DND-41 (cell line): ENCODE data around the gene IP6K3.

ENCODE experiments used
- ATAC-seq: fragments of 200-7000 bp; cut with Tn5 transposase; 3 replicates; pipeline ENCODE4 v1.9.1; 2021; ENCODE audit warnings: low read depth; ENCODE audit not compliant: insufficient read depth
- DNase-seq: peaks from one replicate; pipeline ENCODE4 v3.0.0-alpha.2; 2020
- H2AFZ ChIP-seq: 2 replicates; pipeline ENCODE4 v1.6.0; 2012; ENCODE audit warnings: low read depth, low read length
- H3K27ac ChIP-seq: 2 replicates; pipeline ENCODE4 v1.5.1; 2012; ENCODE audit warnings: low read length, inconsistent platforms
- H3K27me3 ChIP-seq: fragments of 200-600 bp; sonication (generic); 2 replicates; pipeline ENCODE4 v1.6.0; 2012; ENCODE audit warnings: low read length, mild to moderate bottlenecking, inconsistent platforms; ENCODE audit not compliant: insufficient read depth, poor library complexity
- H3K36me3 ChIP-seq: 2 replicates; pipeline ENCODE4 v1.5.1; 2012; ENCODE audit warnings: low read length, inconsistent platforms; ENCODE audit not compliant: insufficient read depth
- H3K4me1 ChIP-seq: 2 replicates; pipeline ENCODE4 v1.5.1; 2012; ENCODE audit warnings: mild to moderate bottlenecking, low read length; ENCODE audit not compliant: insufficient read depth
- H3K4me2 ChIP-seq: 2 replicates; pipeline ENCODE4 v1.6.0; 2012; ENCODE audit warnings: mild to moderate bottlenecking, moderate library complexity, low read length, inconsistent platforms; ENCODE audit not compliant: insufficient read depth
- H3K4me3 ChIP-seq, 2 experiments: fragments of 200-600 bp in 1 of 2; shearing (Covaris generic) in 1 of 2; 2 replicates each; pipeline ENCODE4 v1.5.1; 2012 to 2016; ENCODE audit warnings: inconsistent platforms in 2 of 2, low read length in 2 of 2, mild to moderate bottlenecking in 2 of 2, low read depth in 1 of 2, moderate library complexity in 1 of 2
- H3K79me2 ChIP-seq: 2 replicates; pipeline ENCODE4 v1.6.0; 2012; ENCODE audit warnings: low read length, inconsistent platforms; ENCODE audit not compliant: insufficient read depth
- H3K9ac ChIP-seq: 2 replicates; pipeline ENCODE4 v1.6.0; 2012; ENCODE audit warnings: low read depth, mild to moderate bottlenecking, inconsistent platforms, low read length, moderate library complexity
- H3K9me3 ChIP-seq: 2 replicates; pipeline ENCODE4 v1.5.1; 2012; ENCODE audit warnings: low read length, moderate library complexity, mild to moderate bottlenecking, inconsistent platforms; ENCODE audit not compliant: insufficient read depth, severe bottlenecking
- H4K20me1 ChIP-seq: 2 replicates; pipeline ENCODE4 v1.6.0; 2012; ENCODE audit warnings: low read length; ENCODE audit not compliant: insufficient read depth
- CTCF ChIP-seq: IDR thresholded peaks from 2 replicates; pipeline ENCODE4 v1.5.1; 2012; ENCODE audit warnings: borderline replicate concordance, low read length, moderate library complexity, mild to moderate bottlenecking; ENCODE audit not compliant: poor library complexity, severe bottlenecking; ENCODE audit errors: extremely low read depth
- EZH2 ChIP-seq: IDR thresholded peaks from 3 replicates; pipeline ENCODE4 v1.6.1; 2012; ENCODE audit warnings: borderline replicate concordance, low read depth, mild to moderate bottlenecking, moderate library complexity, low read length, inconsistent platforms; ENCODE audit not compliant: severe bottlenecking

The IP6K3 gene

GRCh38 chr6:33683051-33683571, 63.6 kb downstream of the IP6K3 start:
- Histone ChIP-seq H3K27ac (no peak overlapping the region), H3K79me2 (no peaks in the 10 kb centered on the region), H4K20me1 (0 out of 2 replicates have a peak, but pooled peaks cover 3% of the 10 kb centered on the region), H2AFZ (no peak overlapping the region), H3K4me1 (no peaks in the 10 kb centered on the region), H3K36me3 (peaks cover 94% of the 10 kb centered on the region), H3K27me3 (no peaks in the 10 kb centered on the region), H3K4me2 (no peak overlapping the region), H3K9me3 (no peaks in the 10 kb centered on the region), H3K4me3 (no peak overlapping the region), H3K9ac (no peak overlapping the region)
- ATAC-seq: peak; percentile 58; the same call in 2 of the 3 replicates
- peak; percentile 41 for DNase-seq
- TF ChIP-seq CTCF (no peak), EZH2 (no peak)

GRCh38 chr6:33682341-33682740, 64.4 kb downstream of the IP6K3 start:
- Histone ChIP-seq H3K36me3 (peaks cover 94% of the 10 kb centered on the region), H3K4me1 (no peaks in the 10 kb centered on the region), H3K9ac (no peak overlapping the region), H3K9me3 (no peaks in the 10 kb centered on the region), H3K27me3 (no peaks in the 10 kb centered on the region), H4K20me1 (0 out of 2 replicates have a peak, but pooled peaks cover 3% of the 10 kb centered on the region), H3K4me2 (no peak overlapping the region), H3K27ac (no peak overlapping the region), H2AFZ (no peak overlapping the region), H3K4me3 (no peak overlapping the region), H3K79me2 (no peaks in the 10 kb centered on the region)
- DNase-seq: no peak
- no peak for ATAC-seq
- no peak for TF ChIP-seq CTCF
- TF ChIP-seq EZH2: no peak

- Histone ChIP-seq H3K36me3 (peaks cover 88% of the 10 kb centered on the region), H3K27me3 (no peaks in the 10 kb centered on the region), H3K9ac (no peak overlapping the region), H3K4me3 (no peak overlapping the region), H3K79me2 (no peaks in the 10 kb centered on the region), H3K4me1 (no peaks in the 10 kb centered on the region), H4K20me1 (peaks cover 3% of the 10 kb centered on the region; the same call in 1 of the 2 replicates), H2AFZ (no peak overlapping the region), H3K4me2 (no peak overlapping the region), H3K9me3 (no peaks in the 10 kb centered on the region), H3K27ac (no peak overlapping the region)
- TF ChIP-seq CTCF (no peak), EZH2 (no peak)
- no peak for ATAC-seq
- no peak for DNase-seq
These were observed 66.9 kb downstream of the IP6K3 start for GRCh38 chr6:33679761-33680160.
